Measurements from ENCODE around the gene LEUTX. TPM values are rescaled to one million over a fixed set of nuclear protein-coding genes. Genes with fewer than 3 reads are reported as not detected.

Gene LEUTX
- total RNA-seq = not detected in 2 replicates

GRCh38 chr19:39778763-39779162 is at the start of gene LEUTX:
TSS of gene LEUTX (plus strand) at chr19:39778854. CDS start at chr19:39778921, 67 bp downstream.

GRCh38 chr19:39737891-39738290 is 40.8 kb upstream of the LEUTX start, which contains the start of gene CLC:
TSS of gene CLC (minus strand) at chr19:39738029. CDS start at chr19:39737952, 77 bp downstream.

GRCh38 chr19:39833464-39834286 is 55.0 kb downstream of the LEUTX start, which contains the start of gene DYRK1B:
TSS of gene DYRK1B (minus strand) at chr19:39834162. CDS start at chr19:39831867, 2,295 bp downstream.

Other genes with a start within 250 kb of the LEUTX start
- gene EID2B, start 246.0 kb upstream of the LEUTX start, total RNA-seq = 1.8 and 2.1 TPM in 2 replicates
- gene EID2, start 238.7 kb upstream of the LEUTX start, total RNA-seq = 8.8 and 19.9 TPM in 2 replicates
- gene LGALS13, start 176.3 kb upstream of the LEUTX start, total RNA-seq = not detected in 2 replicates
- gene LGALS16, start 122.9 kb upstream of the LEUTX start, total RNA-seq = not detected in 2 replicates
- gene LGALS14, start 74.4 kb upstream of the LEUTX start, total RNA-seq = not detected in 2 replicates
- gene CLC, start 40.8 kb upstream of the LEUTX start, total RNA-seq = not detected in 2 replicates
- gene DYRK1B, start 55.3 kb downstream of the LEUTX start, total RNA-seq = 6.2 and 9.4 TPM in 2 replicates
- gene FBL, start 67.5 kb downstream of the LEUTX start, total RNA-seq = 124 and 255 TPM in 2 replicates
- gene FCGBP, start 155.8 kb downstream of the LEUTX start, total RNA-seq = under 0.01 TPM in 1 of 2 replicates, not detected in the other
- gene PSMC4, start 192.3 kb downstream of the LEUTX start, total RNA-seq = 102 and 157 TPM in 2 replicates
- 0.68 and 0.78 TPM in 2 replicates for gene ZNF546, start 218.2 kb downstream of the LEUTX start, total RNA-seq